Transverse colon (tissue), 4 donors: ENCODE data around the gene ROBO1. TPM values are rescaled to one million over a fixed set of nuclear protein-coding genes. Genes with fewer than 3 reads are reported as not detected.

ENCODE experiments used
- DNase-seq: peaks from one replicate; pipeline ENCODE4 v3.0.0-alpha.2; 2019
- H3K27ac ChIP-seq, 4 donors: fragments of 200-600 bp; sonication (generic); 2 replicates each; pipeline ENCODE4 v1.5.1; 2016 to 2018; ENCODE audit warnings: inconsistent platforms in 4 of 4
- H3K27me3 ChIP-seq: fragments of 200-600 bp; sonication (generic); 2 replicates; pipeline ENCODE4 v1.5.1; 2017; ENCODE audit warnings: inconsistent platforms
- H3K36me3 ChIP-seq, 4 donors: fragments of 200-600 bp; sonication (generic); 2 replicates each; pipeline ENCODE4 v1.5.1; 2017 to 2019; ENCODE audit warnings: inconsistent platforms in 4 of 4
- H3K4me1 ChIP-seq, 4 donors: fragments of 200-600 bp; sonication (generic); 2 replicates each; pipeline ENCODE4 v1.5.1; 2017 to 2020; ENCODE audit warnings: inconsistent platforms in 4 of 4
- H3K4me3 ChIP-seq, 4 donors: fragments of 200-600 bp; sonication (generic); 1 replicate in 1 of 4; 2 replicates in 3 of 4; pipeline versions ENCODE4 v1.5.1 to v1.6.1; 2017 to 2019; ENCODE audit warnings: inconsistent platforms in 4 of 4
- H3K9me3 ChIP-seq, 2 donors: fragments of 200-600 bp; sonication (generic); 2 replicates each; pipeline ENCODE4 v1.5.1; 2017 to 2019; ENCODE audit warnings: inconsistent platforms in 2 of 2
- CTCF ChIP-seq, 5 experiments: fragments of 200-600 bp in 3 of 5; fragments of 450-650 bp in 2 of 5; sonication (generic) in 3 of 5; IDR thresholded peaks; 1 replicate in 2 of 5; 2 replicates in 3 of 5; pipeline ENCODE4 v1.5.1; 2016 to 2017; ENCODE audit warnings: antibody characterized with exemption in 5 of 5, inconsistent platforms in 3 of 5, mild to moderate bottlenecking in 2 of 5, moderate library complexity in 1 of 5
- EP300 ChIP-seq: sonication (generic); formaldehyde crosslinking; IDR thresholded peaks from one replicate; pipeline ENCODE4 v1.6.1; 2017; ENCODE audit warnings: antibody characterized with exemption, low read depth
- POLR2A ChIP-seq: fragments of 450-650 bp; IDR thresholded peaks from one replicate; pipeline ENCODE4 v1.6.1; 2016; ENCODE audit warnings: antibody characterized with exemption, mild to moderate bottlenecking, moderate library complexity
- POLR2AphosphoS5 ChIP-seq, 3 donors: sonication (generic); formaldehyde crosslinking; IDR thresholded peaks; one replicate each; pipeline ENCODE4 v1.6.1; 2016; ENCODE audit warnings: antibody characterized with exemption in 3 of 3
- WGBS, 2 donors: methylation state at CpG; one replicate each; pipeline ENCODE4 v1.1.5; 2018; ENCODE audit warnings: low coverage in 1 of 2; 5-methylcytosine and 5-hydroxymethylcytosine counted together
- in situ Hi-C, 4 donors: fragments of 200-750 bp; cut with MboI; loops; one replicate each; pipeline versions ENCODE4 v1.15.0 to v1.15.1; 2017; ENCODE audit warnings: low sequenced_read_pairs in 3 of 4, low pct_ligation_motif_present in 1 of 4, low pct_unique_long_range_greater_than_20kb in 1 of 4
- intact Hi-C: fragments of 100-400 bp; cut with DNase I; formaldehyde crosslinking; loops from one replicate; pipeline ENCODE4 v1.15.1; 2023; ENCODE audit warnings: low total_unique reads
- total RNA-seq, 4 donors: library from RNA; depleted of rRNA; stranded (reverse); fragments of >200 nt; gene quantifications; one replicate each; pipeline ENCODE4 v1.1.0, GENCODE V29; 2016

Gene ROBO1
- total RNA-seq, 4 donors from 2014 or later: 7.6 to 68.7 (median 9.1) TPM

GRCh38 chr3:79651536-79652065, 116.2 kb downstream of the ROBO1 start:
- Histone ChIP-seq H3K9me3 (no peaks in the 10 kb centered on the region), H3K4me3 (no peak overlapping the region), H3K27me3 (no peaks in the 10 kb centered on the region), H3K4me1 (no peaks in the 10 kb centered on the region), H3K36me3 (no peaks in the 10 kb centered on the region), H3K27ac (no peak overlapping the region)
- 37 to 43% methylated on average over 5 to 7 of the region's 7 CpGs for WGBS, 2 donors
- TF ChIP-seq POLR2A (no peak), CTCF (IDR thresholded peaks at IDR 0.05) (no peak), POLR2AphosphoS5 (IDR thresholded peaks at IDR 0.05) (no peak), EP300 (no peak)
- DNase-seq: no peak
- in situ Hi-C loops: no loop called here
- intact Hi-C loops: no loop called here

- Histone ChIP-seq H3K9me3 (no peaks in the 10 kb centered on the region), H3K27me3 (no peaks in the 10 kb centered on the region), H3K27ac (no peak overlapping the region), H3K4me1 (no peaks in the 10 kb centered on the region), H3K36me3 (no peaks in the 10 kb centered on the region), H3K4me3 (no peak overlapping the region)
- in situ Hi-C loops: no loop called here
- no peak for TF ChIP-seq EP300
- no peak for TF ChIP-seq POLR2A
- TF ChIP-seq CTCF (IDR thresholded peaks at IDR 0.05): no peak
- TF ChIP-seq POLR2AphosphoS5 (IDR thresholded peaks at IDR 0.05): no peak
- intact Hi-C loops: no loop called here
- 73 to 85% methylated on average over 2 of the region's 2 CpGs for WGBS, 2 donors
- no peak for DNase-seq
Observed at GRCh38 chr3:79639855-79640254, 127.9 kb downstream of the ROBO1 start.

GRCh38 chr3:79636372-79636771, 131.4 kb downstream of the ROBO1 start:
- Histone ChIP-seq H3K4me1 (no peaks in the 10 kb centered on the region), H3K9me3 (no peaks in the 10 kb centered on the region), H3K4me3 (no peak overlapping the region), H3K27ac (no peak overlapping the region), H3K36me3 (no peaks in the 10 kb centered on the region), H3K27me3 (no peaks in the 10 kb centered on the region)
- in situ Hi-C loops (no loop called here), intact Hi-C loops (no loop called here)
- no peak for TF ChIP-seq EP300
- TF ChIP-seq POLR2A: no peak
- TF ChIP-seq CTCF (IDR thresholded peaks at IDR 0.05): no peak
- TF ChIP-seq POLR2AphosphoS5 (IDR thresholded peaks at IDR 0.05): no peak
- no peak for DNase-seq
- WGBS, 2 donors: 0 to 53% methylated on average over 1 to 4 of the region's 4 CpGs

- Histone ChIP-seq H3K27ac (no peak overlapping the region), H3K36me3 (no peaks in the 10 kb centered on the region), H3K9me3 (no peaks in the 10 kb centered on the region), H3K4me3 (no peak overlapping the region), H3K4me1 (no peaks in the 10 kb centered on the region), H3K27me3 (no peaks in the 10 kb centered on the region)
- no peak for DNase-seq
- 67 to 83% methylated on average over 1 of the region's 1 CpG for WGBS, 2 donors
- TF ChIP-seq POLR2A (no peak), EP300 (no peak), POLR2AphosphoS5 (IDR thresholded peaks at IDR 0.05) (no peak), CTCF (IDR thresholded peaks at IDR 0.05) (no peak)
- in situ Hi-C loops: no loop called here
- intact Hi-C loops: no loop called here
Observed at GRCh38 chr3:79632842-79633241, 135.0 kb downstream of the ROBO1 start.
